ENCODE measurements around the gene MAN1C1. TPM values are rescaled to one million over a fixed set of nuclear protein-coding genes. Genes with fewer than 3 reads are reported as not detected.

MAN1C1 gene
- total and polyA plus RNA-seq, 2 donors from 2014 or later, result 31.7 to 65.5 TPM

GRCh38 chr1:25568090-25568833 lies 48.3 kb upstream of the MAN1C1 start:
- peaks cover 0 to 9% (median 2%) of the 10 kb centered on the region in 3 donors for H3K36me3 ChIP-seq (ENCODE audit: control insufficient read depth in 2 of 3, insufficient read depth in 3 of 3, low read length in 3 of 3)
- peak overlapping the region; percentile 43 to 63 for H3K27ac ChIP-seq (ENCODE audit: low read depth in 2 of 2, low read length in 2 of 2)
- intact Hi-C loops (cut with DNase I), result no loop called here
- peaks cover under 1 to 12% (median 2%) of the 10 kb centered on the region in 3 donors for H3K4me1 ChIP-seq (ENCODE audit: control insufficient read depth in 2 of 3, insufficient read depth in 2 of 3, low read depth in 1 of 3, low read length in 3 of 3)
- H3K9me3 ChIP-seq (ENCODE audit: control insufficient read depth in 2 of 3, insufficient read depth in 1 of 3, low read length in 3 of 3), result no peaks in the 10 kb centered on the region
- no peaks in the 10 kb centered on the region for H3K27me3 ChIP-seq (ENCODE audit: control insufficient read depth, insufficient read depth, low read length)
- H3K9ac ChIP-seq (ENCODE audit: low read length in 3 of 3), result no peak overlapping the region
- FAIRE-seq, result no peak
- H3K4me3 ChIP-seq (ENCODE audit: low read length in 3 of 3), result no peak overlapping the region
- TF ChIP-seq CTCF (IDR thresholded peaks at IDR 0.05; ENCODE audit: borderline replicate concordance, extremely low read depth, insufficient read depth), result no peak
- peak in 1 of 5 donors; percentile 66 for DNase-seq

- peaks cover 0 to 5% (median 2%) of the 10 kb centered on the region in 3 donors for H3K36me3 ChIP-seq (ENCODE audit: control insufficient read depth in 2 of 3, insufficient read depth in 3 of 3, low read length in 3 of 3)
- TF ChIP-seq CTCF (IDR thresholded peaks at IDR 0.05; ENCODE audit: borderline replicate concordance, extremely low read depth, insufficient read depth), result no peak
- H3K27ac ChIP-seq (ENCODE audit: low read depth in 2 of 2, low read length in 2 of 2), result no peak overlapping the region
- peaks cover 2 to 14% (median 6%) of the 10 kb centered on the region in 3 donors for H3K4me1 ChIP-seq (ENCODE audit: control insufficient read depth in 2 of 3, insufficient read depth in 2 of 3, low read depth in 1 of 3, low read length in 3 of 3)
- DNase-seq (no peak), FAIRE-seq (no peak)
- intact Hi-C loops (cut with DNase I), result no loop called here
- no peak overlapping the region for H3K9ac ChIP-seq (ENCODE audit: low read length in 3 of 3)
- H3K9me3 ChIP-seq (ENCODE audit: control insufficient read depth in 2 of 3, insufficient read depth in 1 of 3, low read length in 3 of 3), result no peaks in the 10 kb centered on the region
- no peaks in the 10 kb centered on the region for H3K27me3 ChIP-seq (ENCODE audit: control insufficient read depth, insufficient read depth, low read length)
- no peak overlapping the region for H3K4me3 ChIP-seq (ENCODE audit: low read length in 3 of 3)
These were observed 47.6 kb upstream of the MAN1C1 start for GRCh38 chr1:25568834-25569596.

- Histone ChIP-seq H3K36me3 (ENCODE audit: control insufficient read depth in 2 of 3, insufficient read depth in 3 of 3, low read length in 3 of 3) (peaks cover 0 to 3% (median under 1%) of the 10 kb centered on the region in 3 donors), H3K9ac (ENCODE audit: low read length in 3 of 3) (no peak overlapping the region), H3K27me3 (ENCODE audit: control insufficient read depth, insufficient read depth, low read length) (no peaks in the 10 kb centered on the region), H3K9me3 (ENCODE audit: control insufficient read depth in 2 of 3, insufficient read depth in 1 of 3, low read length in 3 of 3) (no peaks in the 10 kb centered on the region), H3K4me1 (ENCODE audit: control insufficient read depth in 2 of 3, insufficient read depth in 2 of 3, low read depth in 1 of 3, low read length in 3 of 3) (peaks cover 2 to 19% (median 6%) of the 10 kb centered on the region in 3 donors), H3K27ac (ENCODE audit: low read depth in 2 of 2, low read length in 2 of 2) (no peak overlapping the region), H3K4me3 (ENCODE audit: low read length in 3 of 3) (no peak overlapping the region)
- intact Hi-C loops (cut with DNase I), result no loop called here
- peak in 1 of 5 donors; percentile 45 for DNase-seq
- no peak for TF ChIP-seq CTCF (IDR thresholded peaks at IDR 0.05; ENCODE audit: borderline replicate concordance, extremely low read depth, insufficient read depth)
- FAIRE-seq, result no peak
These were observed 46.8 kb upstream of the MAN1C1 start for GRCh38 chr1:25569597-25570396.

Data from kidney (tissue), 14 donors.